ENCODE measurements around the gene QPRT.
"Not testable (repeated sequence)": the region's sequence is repeated elsewhere in the genome, so short reads cannot be mapped to it uniquely, and the experiment has no call there.

QPRT gene

GRCh38 chr16:29692606-29693005 is 13.6 kb downstream of the QPRT start:
- not testable (repeated sequence) for DNase-seq

GRCh38 chr16:29694384-29695195 is 15.6 kb downstream of the QPRT start:
- DNase-seq: peak in 16 of 51 donors; percentile 8 to 33 (median 21)

GRCh38 chr16:29695675-29696074 is 16.7 kb downstream of the QPRT start:
- not testable (repeated sequence) for DNase-seq

GRCh38 chr16:29696881-29697331 is 17.9 kb downstream of the QPRT start:
- no peak for DNase-seq

- DNase-seq: no peak
These were observed 18.4 kb downstream of the QPRT start for GRCh38 chr16:29697391-29697790.

GRCh38 chr16:29698042-29698441 is 19.1 kb downstream of the QPRT start:
- DNase-seq: no peak

- no peak for DNase-seq
These were observed 19.7 kb downstream of the QPRT start for GRCh38 chr16:29698484-29699323.

- DNase-seq: no peak
These were observed 20.6 kb downstream of the QPRT start for GRCh38 chr16:29699324-29700219.

GRCh38 chr16:29700253-29700987 is 21.4 kb downstream of the QPRT start:
- peak in 29 of 51 donors; percentile 6 to 61 (median 28) for DNase-seq

GRCh38 chr16:29701214-29701555 is 22.2 kb downstream of the QPRT start:
- DNase-seq: no peak

GRCh38 chr16:29702269-29702668 is 23.3 kb downstream of the QPRT start:
- DNase-seq: no peak

GRCh38 chr16:29705030-29705429 is 26.1 kb downstream of the QPRT start:
- DNase-seq: no peak

- not testable (repeated sequence) for DNase-seq
These were observed 28.2 kb downstream of the QPRT start for GRCh38 chr16:29707160-29707559.

- no peak for DNase-seq
These were observed 30.1 kb downstream of the QPRT start for GRCh38 chr16:29708917-29709600.

GRCh38 chr16:29709657-29710056 is 30.7 kb downstream of the QPRT start:
- not testable (repeated sequence) for DNase-seq

GRCh38 chr16:29710227-29711219 is 31.5 kb downstream of the QPRT start:
- DNase-seq: peak in 14 of 51 donors; percentile 7 to 82 (median 23)

GRCh38 chr16:29712809-29713208 is 33.8 kb downstream of the QPRT start:
- no peak for DNase-seq

GRCh38 chr16:29714396-29714795 is 35.4 kb downstream of the QPRT start:
- DNase-seq: no peak

- DNase-seq: no peak
These were observed 36.0 kb downstream of the QPRT start for GRCh38 chr16:29714972-29715371.

Data from hypothalamus (tissue), 51 donors.